B cell (primary cell): ENCODE measurements around the gene CD4. TPM values are rescaled to one million over a fixed set of nuclear protein-coding genes. Genes with fewer than 3 reads are reported as not detected.

Experiments
- ATAC-seq: fragments of 200-7000 bp; cut with Tn5 transposase; one replicate; pipeline ENCODE4 v1.10.0; 2021; ENCODE audit warnings: low read depth, mild to moderate bottlenecking, moderate number of reproducible peaks, moderate library complexity
- CTCF ChIA-PET: fragments of 350-600 bp; sonication (Branson Sonifier 250); formaldehyde crosslinking; loops from one replicate; lab custom pipeline; 2021; ENCODE audit warnings: antibody characterized with exemption, inconsistent platforms; lab: Charles Lee
- POLR2A ChIA-PET: fragments of 350-600 bp; sonication (Branson Sonifier 250); formaldehyde crosslinking; loops from one replicate; lab custom pipeline; 2021; ENCODE audit warnings: antibody characterized with exemption; lab: Charles Lee
- DNase-seq: peaks from one replicate; pipeline ENCODE4 v3.0.0; 2013
- H2AFZ ChIP-seq: 2 replicates; pipeline ENCODE4 v1.6.1; 2012; ENCODE audit warnings: mild to moderate bottlenecking, low read depth, low read length; ENCODE audit not compliant: insufficient read depth, poor library complexity, severe bottlenecking
- H3K27ac ChIP-seq, 2 donors: 1 replicate in 1 of 2; 2 replicates in 1 of 2; pipeline ENCODE4 v1.5.1; 2012 to 2013; ENCODE audit warnings: low read length in 2 of 2, mild to moderate bottlenecking in 2 of 2, moderate library complexity in 1 of 2
- H3K27me3 ChIP-seq, 4 experiments: fragments of 200-600 bp in 1 of 4; sonication (generic) in 1 of 4; replicated peaks in 1 of 4; 1 replicate in 2 of 4; 2 replicates in 2 of 4; pipeline versions ENCODE4 v1.6.1 to v1.7.0; 2013 to 2016; ENCODE audit warnings: low read length in 3 of 4, mild to moderate bottlenecking in 2 of 4, mixed read lengths in 1 of 4, moderate library complexity in 1 of 4; ENCODE audit not compliant: insufficient read depth in 4 of 4, control insufficient read depth in 3 of 4; ENCODE audit errors: control extremely low read depth in 1 of 4
- H3K36me3 ChIP-seq, 2 experiments: replicated peaks in 1 of 2; 1 replicate in 1 of 2; 2 replicates in 1 of 2; pipeline versions ENCODE4 v1.6.1 to v1.7.1; 2013; ENCODE audit warnings: low read length in 1 of 2; ENCODE audit not compliant: insufficient read depth in 2 of 2, control insufficient read depth in 1 of 2; ENCODE audit errors: control extremely low read depth in 1 of 2, extremely low read depth in 1 of 2
- H3K4me1 ChIP-seq, 2 donors: fragments of 200-600 bp in 1 of 2; sonication (generic) in 1 of 2; 1 replicate in 1 of 2; 2 replicates in 1 of 2; pipeline versions ENCODE4 v1.5.1 to v1.6.1; 2013 to 2017; ENCODE audit warnings: low read length in 2 of 2; ENCODE audit not compliant: control insufficient read depth in 2 of 2, insufficient read depth in 2 of 2
- H3K4me2 ChIP-seq: replicated peaks from 2 replicates; pipeline ENCODE3; 2012; ENCODE audit warnings: mild to moderate bottlenecking, low read depth, low read length; ENCODE audit not compliant: poor library complexity, severe bottlenecking
- H3K4me3 ChIP-seq, 5 experiments: fragments of 200-600 bp in 1 of 5; sonication (generic) in 1 of 5; 1 replicate in 3 of 5; 2 replicates in 2 of 5; pipeline versions ENCODE4 v1.5.1 to v1.7.0; 2011 to 2016; ENCODE audit warnings: low read length in 4 of 5, mild to moderate bottlenecking in 4 of 5, low read depth in 2 of 5, control low read depth in 1 of 5, moderate library complexity in 1 of 5; ENCODE audit not compliant: insufficient read depth in 1 of 5; ENCODE audit errors: control extremely low read depth in 1 of 5, extremely low read depth in 1 of 5
- H3K79me2 ChIP-seq: fragments of 200-600 bp; sonication (generic); one replicate; pipeline ENCODE4 v1.6.0; 2016; ENCODE audit warnings: low read length; ENCODE audit not compliant: control insufficient read depth, insufficient read depth
- H3K9ac ChIP-seq: fragments of 200-600 bp; sonication (generic); 2 replicates; pipeline ENCODE4 v1.6.1; 2017; ENCODE audit warnings: mild to moderate bottlenecking, low read length, moderate library complexity
- H3K9me3 ChIP-seq, 3 donors: one replicate each; pipeline versions ENCODE4 v1.6.1 to v1.7.1; 2013; ENCODE audit warnings: low read length in 2 of 3; ENCODE audit not compliant: control insufficient read depth in 2 of 3, insufficient read depth in 1 of 3; ENCODE audit errors: control extremely low read depth in 1 of 3
- H4K20me1 ChIP-seq: 2 replicates; pipeline ENCODE4 v1.6.0; 2012; ENCODE audit warnings: mild to moderate bottlenecking, low read length; ENCODE audit not compliant: insufficient read depth, control insufficient read depth, poor library complexity, severe bottlenecking
- H3K27ac Mint-ChIP-seq: one replicate; pipeline ENCODE4 v1.8.0; 2021; ENCODE audit warnings: mixed read lengths
- H3K27me3 Mint-ChIP-seq: one replicate; pipeline ENCODE4 v1.8.0; 2021; ENCODE audit warnings: mixed read lengths
- H3K4me1 Mint-ChIP-seq: one replicate; pipeline ENCODE4 v1.8.0; 2021; ENCODE audit warnings: mixed read lengths
- H3K4me3 Mint-ChIP-seq: one replicate; pipeline ENCODE4 v1.8.0; 2021; ENCODE audit warnings: mixed read lengths
- H3K9me3 Mint-ChIP-seq: one replicate; pipeline ENCODE4 v1.8.0; 2022; ENCODE audit warnings: mixed read lengths; ENCODE audit not compliant: insufficient read depth
- CTCF ChIP-seq: fragments of 200-600 bp; IDR thresholded peaks from one replicate; pipeline ENCODE4 v1.8.0; 2022; ENCODE audit warnings: antibody characterized with exemption, mild to moderate bottlenecking
- EZH2 ChIP-seq: IDR thresholded peaks from 2 replicates; pipeline ENCODE4 v1.6.1; 2012; ENCODE audit warnings: borderline replicate concordance, low read depth, mild to moderate bottlenecking, moderate library complexity, low read length; ENCODE audit not compliant: insufficient read depth, poor library complexity, severe bottlenecking
- WGBS: methylation state at CpG from one replicate; pipeline ENCODE4 v1.1.5; 2013; ENCODE audit warnings: missing lambda C conversion rate; ENCODE audit not compliant: insufficient coverage; 5-methylcytosine and 5-hydroxymethylcytosine counted together
- intact Hi-C: fragments of 100-400 bp; cut with micrococcal nuclease; formaldehyde crosslinking; loops from one replicate; pipeline ENCODE4 v1.10.0; 2022
- polyA plus RNA-seq: library from polyadenylated mRNA; depleted of rRNA; stranded (reverse); fragments of >200 nt; gene quantifications from 2 replicates; pipeline ENCODE4 v1.2.3, GENCODE V29; 2012
- total RNA-seq, 2 donors: library from RNA; stranded (reverse); fragments of 120-200 nt in 1 of 2; gene quantifications; 1 replicate in 1 of 2; 2 replicates in 1 of 2; pipeline versions ENCODE4 v1.2.3 to v1.2.4, GENCODE V29; 2013 to 2022

Gene CD4
- total and polyA plus RNA-seq, 2 donors (not counting 1 experiment from before 2014, with no cell fraction given), result 0.49 to 2.2 TPM

GRCh38 chr12:6772726-6773589 lies 16.4 kb upstream of the CD4 start:
- Histone ChIP-seq H3K27me3 (peaks cover 0 to 86% (median 46%) of the 10 kb centered on the region in 4 experiments), H4K20me1 (no peaks in the 10 kb centered on the region), H3K4me3 (peak overlapping the region in 1 of 5 experiments; percentile 20), H3K9me3 (peaks cover 0 to 17% (median 0%) of the 10 kb centered on the region in 3 donors), H3K9ac (no peak overlapping the region), H3K36me3 (no peaks in the 10 kb centered on the region), H3K4me2 (peak overlapping the region; percentile 46), H3K79me2 (no peaks in the 10 kb centered on the region), H2AFZ (no peak overlapping the region), H3K4me1 (peaks cover 19 to 35% of the 10 kb centered on the region in 2 donors), H3K27ac (no peak overlapping the region)
- no peak overlapping the region for H3K27ac Mint-ChIP-seq
- intact Hi-C loops, result no loop called here
- DNase-seq (no peak), ATAC-seq (no peak)
- TF ChIP-seq CTCF, result no peak
- no peak for TF ChIP-seq EZH2
- H3K9me3 Mint-ChIP-seq, result no peaks in the 10 kb centered on the region
- peaks cover 64% of the 10 kb centered on the region for H3K27me3 Mint-ChIP-seq
- H3K4me3 Mint-ChIP-seq, result no peak overlapping the region
- ChIA-PET POLR2A (no interaction called here), CTCF (interaction anchor here (1.3 to 2.5 kb wide), 3 partner anchors 7 to 20 kb away, joined by 4 to 10 read pairs (median 7); partner anchors contain the start of gene MLF2)
- H3K4me1 Mint-ChIP-seq, result peaks cover 13% of the 10 kb centered on the region
- 63% methylated on average over 20 of the region's 21 CpGs for WGBS
